ENCODE results near the gene HSPE1.

GRCh38 chr2:197517150-197517549 lies 17.0 kb downstream of the HSPE1 start:
- no peak for TF ChIP-seq CTCF (IDR thresholded peaks at IDR 0.05; ENCODE audit: borderline replicate concordance, extremely low read depth, low read length, poor library complexity, severe bottlenecking)
- no peak for TF ChIP-seq EZH2 (IDR thresholded peaks at IDR 0.05; ENCODE audit: borderline replicate concordance, low read depth, low read length, severe bottlenecking)

Measured in DND-41 (cell line).